CD14-positive monocyte (primary cell): Measurements from ENCODE around the gene GRIN3B. TPM values are rescaled to one million over a fixed set of nuclear protein-coding genes. Genes with fewer than 3 reads are reported as not detected.

ENCODE experiments used
- DNase-seq, 3 donors: peaks; one replicate each; pipeline ENCODE4 v3.0.0-alpha.2; 2011 to 2022
- H2AFZ ChIP-seq: 2 replicates; pipeline ENCODE4 v1.6.0; 2012; ENCODE audit warnings: mild to moderate bottlenecking, low read depth, low read length, inconsistent platforms; ENCODE audit not compliant: insufficient read depth, poor library complexity, severe bottlenecking
- H3K27ac ChIP-seq, 2 donors: 1 replicate in 1 of 2; 2 replicates in 1 of 2; pipeline ENCODE4 v1.5.1; 2012 to 2013; ENCODE audit warnings: low read length in 2 of 2, control low read depth in 1 of 2, inconsistent platforms in 1 of 2, low read depth in 1 of 2, mild to moderate bottlenecking in 1 of 2
- H3K27me3 ChIP-seq, 2 donors: one replicate each; pipeline versions ENCODE4 v1.6.0 to v1.6.1; 2011 to 2013; ENCODE audit warnings: low read length in 2 of 2; ENCODE audit not compliant: control insufficient read depth in 2 of 2, insufficient read depth in 2 of 2
- H3K36me3 ChIP-seq, 2 donors: replicated peaks in 1 of 2; 1 replicate in 1 of 2; 2 replicates in 1 of 2; pipeline versions ENCODE4 v1.5.1 to v1.6.1; 2012 to 2013; ENCODE audit warnings: low read length in 2 of 2, control low read depth in 1 of 2, inconsistent platforms in 1 of 2, mild to moderate bottlenecking in 1 of 2; ENCODE audit not compliant: insufficient read depth in 2 of 2, control insufficient read depth in 1 of 2
- H3K4me1 ChIP-seq, 2 donors: 1 replicate in 1 of 2; 2 replicates in 1 of 2; pipeline versions ENCODE4 v1.5.1 to v1.6.1; 2012 to 2013; ENCODE audit warnings: low read length in 2 of 2, control low read depth in 1 of 2, inconsistent platforms in 1 of 2, mild to moderate bottlenecking in 1 of 2, moderate library complexity in 1 of 2; ENCODE audit not compliant: insufficient read depth in 2 of 2, control insufficient read depth in 1 of 2
- H3K4me2 ChIP-seq: replicated peaks from 2 replicates; pipeline ENCODE3; 2012; ENCODE audit warnings: low read length, moderate library complexity, mild to moderate bottlenecking; ENCODE audit not compliant: poor library complexity, severe bottlenecking; ENCODE audit errors: extremely low read depth
- H3K4me3 ChIP-seq, 3 experiments: fragments of 200-600 bp in 1 of 3; sonication (generic) in 1 of 3; replicated peaks in 1 of 3; 1 replicate in 2 of 3; 2 replicates in 1 of 3; pipeline ENCODE4 v1.5.1; 2011 to 2013; ENCODE audit warnings: low read length in 3 of 3, mild to moderate bottlenecking in 3 of 3, control low read depth in 2 of 3, low read depth in 2 of 3, inconsistent platforms in 1 of 3, moderate library complexity in 1 of 3
- H3K79me2 ChIP-seq: 2 replicates; pipeline ENCODE4 v1.6.0; 2012; ENCODE audit warnings: mild to moderate bottlenecking, control low read depth, inconsistent platforms, low read length, moderate library complexity; ENCODE audit not compliant: insufficient read depth
- H3K9ac ChIP-seq: 2 replicates; pipeline ENCODE4 v1.6.0; 2017; ENCODE audit warnings: low read length, mild to moderate bottlenecking; ENCODE audit not compliant: insufficient read depth, poor library complexity, severe bottlenecking
- H3K9me3 ChIP-seq, 2 donors: replicated peaks in 1 of 2; 1 replicate in 1 of 2; 2 replicates in 1 of 2; pipeline versions ENCODE4 v1.5.1 to v1.6.1; 2012 to 2013; ENCODE audit warnings: low read length in 2 of 2, control low read depth in 1 of 2; ENCODE audit not compliant: control insufficient read depth in 1 of 2, insufficient read depth in 1 of 2
- H4K20me1 ChIP-seq: 2 replicates; pipeline ENCODE4 v1.6.0; 2012; ENCODE audit warnings: mild to moderate bottlenecking, low read length, control low read depth, moderate library complexity; ENCODE audit not compliant: insufficient read depth
- H3K27ac Mint-ChIP-seq, 7 donors: one replicate each; pipeline ENCODE4 v1.8.0; 2020; ENCODE audit warnings: mild to moderate bottlenecking in 7 of 7, mixed read lengths in 7 of 7, moderate library complexity in 6 of 7, inconsistent platforms in 2 of 7
- H3K27me3 Mint-ChIP-seq, 3 donors: one replicate each; pipeline ENCODE4 v1.8.0; 2021 to 2022; ENCODE audit warnings: low read depth in 3 of 3, mild to moderate bottlenecking in 3 of 3, mixed read lengths in 3 of 3, moderate library complexity in 3 of 3, inconsistent platforms in 1 of 3
- H3K36me3 Mint-ChIP-seq, 2 donors: one replicate each; pipeline ENCODE4 v1.8.0; 2020; ENCODE audit warnings: mixed read lengths in 2 of 2, inconsistent platforms in 1 of 2, mild to moderate bottlenecking in 1 of 2
- H3K4me1 Mint-ChIP-seq: one replicate; pipeline ENCODE4 v1.8.0; 2020; ENCODE audit warnings: mild to moderate bottlenecking, mixed read lengths
- H3K4me3 Mint-ChIP-seq, 2 donors: one replicate each; pipeline ENCODE4 v1.8.0; 2020; ENCODE audit warnings: mild to moderate bottlenecking in 2 of 2, mixed read lengths in 2 of 2, moderate library complexity in 1 of 2
- H3K9me3 Mint-ChIP-seq, 7 donors: one replicate each; pipeline ENCODE4 v1.8.0; 2020 to 2022; ENCODE audit warnings: mixed read lengths in 7 of 7, mild to moderate bottlenecking in 6 of 7, moderate library complexity in 6 of 7, inconsistent platforms in 2 of 7
- CTCF ChIP-seq: fragments of 200-600 bp; IDR thresholded peaks from one replicate; pipeline ENCODE4 v1.8.0; 2022; ENCODE audit warnings: antibody characterized with exemption, mild to moderate bottlenecking
- WGBS: methylation state at CpG from one replicate; pipeline ENCODE4 v1.1.5; 2013; ENCODE audit warnings: missing lambda C conversion rate; ENCODE audit not compliant: insufficient coverage; 5-methylcytosine and 5-hydroxymethylcytosine counted together
- intact Hi-C, 2 donors: fragments of 100-400 bp; cut with micrococcal nuclease; formaldehyde crosslinking; loops; one replicate each; pipeline versions ENCODE4 v1.15.0 to v1.15.1; 2023
- polyA plus RNA-seq, 3 donors: library from polyadenylated mRNA; depleted of rRNA in 1 of 3; unstranded in 2 of 3; stranded (reverse) in 1 of 3; fragments of 300-500 nt in 2 of 3; fragments of >200 nt in 1 of 3; fragmentation: Illumina TruSeq in 2 of 3; gene quantifications; 1 replicate in 2 of 3; 2 replicates in 1 of 3; pipeline ENCODE4 v1.2.3, GENCODE V29; 2012 to 2021

GRIN3B gene
- polyA plus RNA-seq, 3 donors, result 0.13 to 0.27 TPM; not detected in 1

- 84% methylated on average over 21 of the region's 24 CpGs for WGBS
Observed at GRCh38 chr19:1017115-1017905, 17.1 kb downstream of the GRIN3B start.

GRCh38 chr19:1017906-1018305 lies 17.7 kb downstream of the GRIN3B start:
- peaks cover 11 to 34% of the 10 kb centered on the region in 2 donors for H3K36me3 Mint-ChIP-seq
- no peaks in the 10 kb centered on the region for H3K9me3 Mint-ChIP-seq
- H3K27ac ChIP-seq, result peak overlapping the region in 1 of 2 donors; percentile 60
- H3K79me2 ChIP-seq, result peaks cover 78% of the 10 kb centered on the region
- H3K27me3 Mint-ChIP-seq, result peaks cover 0 to 1% (median 0%) of the 10 kb centered on the region in 3 donors
- peaks cover 22 to 27% of the 10 kb centered on the region in 2 donors for H3K36me3 ChIP-seq
- H2AFZ ChIP-seq, result no peak overlapping the region
- peak overlapping the region in 2 of 7 donors; percentile 54 to 81 for H3K27ac Mint-ChIP-seq
- peaks cover 49 to 53% of the 10 kb centered on the region in 2 donors for H3K4me1 ChIP-seq
- H3K4me3 Mint-ChIP-seq, result no peak overlapping the region
- peaks cover 78% of the 10 kb centered on the region for H4K20me1 ChIP-seq
- WGBS, result 100% methylated on average over 9 of the region's 9 CpGs
- no peaks in the 10 kb centered on the region for H3K9me3 ChIP-seq
- H3K27me3 ChIP-seq, result no peaks in the 10 kb centered on the region
- intact Hi-C loops, result no loop called here
- no peak for DNase-seq
- no peak overlapping the region for H3K4me3 ChIP-seq
- H3K9ac ChIP-seq, result peak overlapping the region; percentile 18
- no peak overlapping the region for H3K4me2 ChIP-seq
- peaks cover 44% of the 10 kb centered on the region for H3K4me1 Mint-ChIP-seq
- no peak for TF ChIP-seq CTCF

More at GRCh38 chr19:1017115-1017905, 17.1 kb downstream of the GRIN3B start:
- peak overlapping the region; percentile 20 to 60 for H3K27ac ChIP-seq
- H3K9ac ChIP-seq, result peak overlapping the region; percentile 18
- peaks cover 84% of the 10 kb centered on the region for H4K20me1 ChIP-seq
- no peaks in the 10 kb centered on the region for H3K9me3 ChIP-seq
- H3K4me3 ChIP-seq, result no peak overlapping the region
- H3K27ac Mint-ChIP-seq, result peak overlapping the region in 6 of 7 donors; percentile 21 to 81 (median 80)
- no peaks in the 10 kb centered on the region for H3K9me3 Mint-ChIP-seq
- peaks cover 49 to 53% of the 10 kb centered on the region in 2 donors for H3K4me1 ChIP-seq
- H3K27me3 Mint-ChIP-seq, result peaks cover 0 to 1% (median 0%) of the 10 kb centered on the region in 3 donors
- no peak overlapping the region for H3K4me2 ChIP-seq
- H3K27me3 ChIP-seq, result no peaks in the 10 kb centered on the region
- no peak for TF ChIP-seq CTCF
- DNase-seq, result no peak
- H3K4me1 Mint-ChIP-seq, result peaks cover 44% of the 10 kb centered on the region
- H3K36me3 Mint-ChIP-seq, result peaks cover 11 to 36% of the 10 kb centered on the region in 2 donors
- peaks cover 28 to 33% of the 10 kb centered on the region in 2 donors for H3K36me3 ChIP-seq
- intact Hi-C loops, result no loop called here
- H3K79me2 ChIP-seq, result peaks cover 78% of the 10 kb centered on the region
- H2AFZ ChIP-seq, result no peak overlapping the region
- no peak overlapping the region for H3K4me3 Mint-ChIP-seq
